Measurements from ENCODE around the gene STAP1. TPM values are rescaled to one million over a fixed set of nuclear protein-coding genes. Genes with fewer than 3 reads are reported as not detected.
"Not testable (repeated sequence)": the region's sequence is repeated elsewhere in the genome, so short reads cannot be mapped to it uniquely, and the experiment has no call there.

The STAP1 gene
- total RNA-seq, 3 donors from 2014 or later = 0.32 TPM; not detected in 2

DNA sequence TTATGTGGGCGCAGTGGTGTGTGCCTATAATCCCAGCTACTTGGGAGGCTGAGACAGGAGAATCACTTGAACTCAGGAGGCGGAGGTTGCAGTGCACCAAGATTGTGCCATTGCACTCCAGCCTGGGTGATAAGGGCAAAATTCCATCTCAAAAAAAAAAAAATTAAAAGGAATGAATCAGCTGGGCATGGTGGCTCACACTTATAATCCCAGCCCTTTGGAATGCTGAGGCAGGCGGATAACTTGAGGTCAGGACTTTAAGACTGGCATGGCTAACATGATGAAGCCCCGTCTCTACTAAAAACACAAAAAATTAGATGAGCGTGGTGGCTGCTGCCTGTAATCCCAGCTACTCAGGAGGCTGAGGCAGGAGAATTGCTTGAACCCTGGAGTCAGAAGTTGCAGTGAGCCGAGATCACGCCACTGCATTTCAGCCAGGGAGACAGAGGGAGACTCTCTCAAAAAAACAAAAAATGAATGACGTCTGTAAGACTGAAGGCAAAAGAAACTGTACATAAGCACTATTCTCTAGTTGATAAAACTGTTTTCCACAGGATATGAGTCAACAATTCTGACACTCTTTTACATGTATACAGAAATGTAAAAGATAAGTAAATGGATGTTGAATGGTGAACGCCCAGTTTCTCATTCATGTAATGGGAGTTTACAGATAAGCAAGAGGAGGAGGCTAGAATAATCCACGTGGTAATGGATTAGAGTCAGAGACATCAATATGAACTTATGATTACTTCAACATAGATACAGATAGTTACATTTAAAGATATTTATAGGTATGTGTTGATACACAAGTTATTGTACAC lies 35.5 kb upstream of the STAP1 start:
- no peaks in the 10 kb centered on the region for H3K9me3 ChIP-seq
- intact Hi-C loops (cut with DNase I; ENCODE audit: low total_unique reads) = no loop called here
- H3K27me3 ChIP-seq = no peaks in the 10 kb centered on the region
- H3K4me3 ChIP-seq = no peak overlapping the region
- no peaks in the 10 kb centered on the region for H3K4me1 ChIP-seq
- no peak overlapping the region for H3K27ac ChIP-seq
- TF ChIP-seq, protein P1, sequence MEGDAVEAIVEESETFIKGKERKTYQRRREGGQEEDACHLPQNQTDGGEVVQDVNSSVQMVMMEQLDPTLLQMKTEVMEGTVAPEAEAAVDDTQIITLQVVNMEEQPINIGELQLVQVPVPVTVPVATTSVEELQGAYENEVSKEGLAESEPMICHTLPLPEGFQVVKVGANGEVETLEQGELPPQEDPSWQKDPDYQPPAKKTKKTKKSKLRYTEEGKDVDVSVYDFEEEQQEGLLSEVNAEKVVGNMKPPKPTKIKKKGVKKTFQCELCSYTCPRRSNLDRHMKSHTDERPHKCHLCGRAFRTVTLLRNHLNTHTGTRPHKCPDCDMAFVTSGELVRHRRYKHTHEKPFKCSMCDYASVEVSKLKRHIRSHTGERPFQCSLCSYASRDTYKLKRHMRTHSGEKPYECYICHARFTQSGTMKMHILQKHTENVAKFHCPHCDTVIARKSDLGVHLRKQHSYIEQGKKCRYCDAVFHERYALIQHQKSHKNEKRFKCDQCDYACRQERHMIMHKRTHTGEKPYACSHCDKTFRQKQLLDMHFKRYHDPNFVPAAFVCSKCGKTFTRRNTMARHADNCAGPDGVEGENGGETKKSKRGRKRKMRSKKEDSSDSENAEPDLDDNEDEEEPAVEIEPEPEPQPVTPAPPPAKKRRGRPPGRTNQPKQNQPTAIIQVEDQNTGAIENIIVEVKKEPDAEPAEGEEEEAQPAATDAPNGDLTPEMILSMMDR (IDR thresholded peaks at IDR 0.05) = no peak
- TF ChIP-seq POLR2AphosphoS5 (IDR thresholded peaks at IDR 0.05) = no peak
- no peak for TF ChIP-seq POLR2A (IDR thresholded peaks at IDR 0.05)
- no peak for DNase-seq (ENCODE audit: low spot score in 2 of 2)
- H3K36me3 ChIP-seq = no peaks in the 10 kb centered on the region

DNA sequence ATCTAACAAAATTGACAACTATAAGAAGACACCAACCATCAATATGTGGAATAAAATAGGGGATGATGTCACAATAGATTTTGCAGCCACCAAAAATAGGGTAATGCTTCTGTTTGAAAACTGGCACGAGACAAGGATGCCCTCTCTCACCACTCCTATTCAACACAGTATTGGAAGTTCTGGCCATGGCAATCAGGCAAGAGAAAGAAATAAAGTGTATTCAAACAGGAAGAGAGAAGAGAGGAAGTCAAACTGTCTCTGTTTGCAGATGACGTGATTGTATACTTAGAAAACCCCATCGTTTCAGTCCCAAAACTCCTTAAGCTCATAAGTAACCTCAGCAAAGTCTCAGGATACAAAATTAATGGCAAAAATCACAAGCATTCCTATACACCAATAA lies 34.4 kb upstream of the STAP1 start:
- H3K36me3 ChIP-seq; H3K27me3 ChIP-seq; H3K4me1 ChIP-seq; H3K4me3 ChIP-seq; H3K9me3 ChIP-seq; intact Hi-C loops (cut with DNase I; ENCODE audit: low total_unique reads); DNase-seq (ENCODE audit: low spot score in 2 of 2); H3K27ac ChIP-seq: not testable (repeated sequence)

DNA sequence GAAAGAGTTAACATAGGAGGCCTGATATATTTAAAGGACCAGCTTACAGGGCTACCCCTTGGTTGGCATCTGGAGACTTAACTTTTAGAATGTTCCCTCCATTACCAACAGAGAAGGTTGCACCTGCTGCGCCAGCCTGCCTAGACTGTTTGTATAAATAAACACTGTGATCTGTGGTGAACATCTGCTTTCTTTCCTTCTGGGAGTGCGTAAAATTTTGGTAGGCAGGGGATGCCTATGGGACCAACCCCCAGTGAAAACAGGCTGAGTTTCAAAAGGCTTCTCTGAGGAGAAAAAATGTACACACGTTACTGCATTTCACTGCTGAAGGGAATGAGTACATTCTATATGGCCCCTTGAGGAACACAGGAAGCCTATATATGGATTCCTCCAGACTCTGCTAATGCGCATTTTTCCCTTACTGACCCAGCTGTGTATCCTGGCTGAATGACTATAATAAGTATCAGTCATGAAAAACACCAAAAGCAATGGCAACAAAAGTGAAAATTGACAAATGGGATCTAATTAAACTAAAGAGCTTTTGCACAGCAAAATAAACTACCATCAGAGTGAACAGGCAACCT lies 27.1 kb upstream of the STAP1 start:
- H3K4me1 ChIP-seq = no peaks in the 10 kb centered on the region
- DNase-seq (ENCODE audit: low spot score in 2 of 2) = no peak
- intact Hi-C loops (cut with DNase I; ENCODE audit: low total_unique reads) = loop anchor here (5.0 kb wide), 1 partner anchor 751 kb away; no protein-coding TSS in a partner anchor
- H3K4me3 ChIP-seq = no peak overlapping the region
- no peaks in the 10 kb centered on the region for H3K9me3 ChIP-seq
- H3K36me3 ChIP-seq = peaks cover 4% of the 10 kb centered on the region
- TF ChIP-seq, protein P1 (IDR thresholded peaks at IDR 0.05) = no peak
- TF ChIP-seq POLR2AphosphoS5 (IDR thresholded peaks at IDR 0.05) = no peak
- TF ChIP-seq POLR2A (IDR thresholded peaks at IDR 0.05) = no peak
- H3K27me3 ChIP-seq = no peaks in the 10 kb centered on the region
- H3K27ac ChIP-seq = no peak overlapping the region

DNA sequence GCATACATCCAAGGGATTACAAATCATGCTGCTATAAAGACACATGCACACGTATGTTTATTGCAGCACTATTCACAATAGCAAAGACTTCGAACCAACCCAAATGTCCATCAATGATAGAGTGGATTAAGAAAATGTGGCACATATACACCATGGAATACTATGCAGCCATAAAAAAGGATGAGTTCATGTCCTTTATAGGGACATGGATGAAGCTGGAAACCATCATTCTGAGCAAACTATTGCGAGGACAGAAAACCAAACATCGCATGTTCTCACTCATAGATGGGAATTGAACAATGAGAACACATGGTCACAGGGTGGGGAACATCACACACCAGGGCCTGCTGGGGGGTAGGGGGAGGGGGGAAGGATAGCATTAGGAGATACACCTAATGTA lies 26.1 kb upstream of the STAP1 start:
- not testable (repeated sequence) for H3K4me1 ChIP-seq; H3K27ac ChIP-seq; DNase-seq (ENCODE audit: low spot score in 2 of 2); H3K36me3 ChIP-seq; H3K27me3 ChIP-seq; H3K4me3 ChIP-seq; H3K9me3 ChIP-seq
- intact Hi-C loops (cut with DNase I; ENCODE audit: low total_unique reads) = loop anchor here (5.0 kb wide), 1 partner anchor 750 kb away; no protein-coding TSS in a partner anchor

DNA sequence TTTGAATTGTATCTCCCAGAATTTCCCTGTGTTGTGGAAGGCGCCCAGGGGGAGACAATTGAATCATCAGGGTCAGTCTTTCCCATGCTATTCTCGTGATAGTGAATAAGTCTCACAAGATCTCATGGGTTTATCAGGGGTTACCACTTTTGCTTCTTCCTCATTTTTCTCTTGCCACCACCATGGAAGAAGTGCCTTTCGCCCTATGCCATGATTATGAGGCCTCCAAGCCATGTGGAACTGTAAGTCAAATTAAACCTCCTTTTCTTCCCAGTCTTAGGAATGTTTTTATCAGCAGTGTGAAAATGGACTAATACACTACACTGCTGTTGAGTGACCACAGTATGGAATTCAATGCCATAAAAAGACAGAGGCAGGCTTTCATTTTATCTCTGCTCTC lies 25.4 kb upstream of the STAP1 start:
- TF ChIP-seq POLR2AphosphoS5 (IDR thresholded peaks at IDR 0.05) (no peak), POLR2A (IDR thresholded peaks at IDR 0.05) (no peak)
- TF ChIP-seq, protein P1 (IDR thresholded peaks at IDR 0.05) = no peak
- Histone ChIP-seq H3K36me3 (peaks cover 4% of the 10 kb centered on the region), H3K4me3 (no peak overlapping the region), H3K27me3 (no peaks in the 10 kb centered on the region), H3K9me3 (no peaks in the 10 kb centered on the region), H3K27ac (no peak overlapping the region), H3K4me1 (no peaks in the 10 kb centered on the region)
- intact Hi-C loops (cut with DNase I; ENCODE audit: low total_unique reads) = loop anchor here (5.0 kb wide), 1 partner anchor 749 kb away; no protein-coding TSS in a partner anchor
- DNase-seq (ENCODE audit: low spot score in 2 of 2) = no peak

DNA sequence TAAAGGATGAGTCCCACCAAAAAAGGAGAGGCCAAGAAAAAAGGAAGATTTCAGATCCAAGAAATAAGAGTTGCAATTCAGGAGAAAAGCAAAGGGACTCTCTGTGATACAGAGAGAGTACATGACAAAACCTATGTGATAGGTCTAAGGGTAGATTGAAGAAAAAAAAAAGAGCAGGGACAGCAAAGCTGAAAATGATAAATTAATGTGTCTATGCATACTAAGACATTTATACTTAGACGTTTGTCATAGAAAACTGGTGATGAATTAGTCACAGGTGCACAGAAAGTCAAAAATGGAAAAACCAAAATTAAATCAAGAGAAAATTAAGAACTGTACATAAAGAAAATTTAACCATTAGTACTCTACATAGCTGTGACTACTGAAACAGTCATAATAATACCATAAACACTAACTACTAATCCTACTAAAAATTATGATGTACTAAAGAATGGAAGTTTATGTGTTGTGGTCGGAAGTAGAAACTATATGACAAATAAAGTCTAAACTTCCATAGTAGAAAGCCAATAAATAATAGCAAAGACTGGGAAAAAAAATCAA lies 23.2 kb upstream of the STAP1 start:
- intact Hi-C loops (cut with DNase I; ENCODE audit: low total_unique reads) = no loop called here
- Histone ChIP-seq H3K36me3 (peaks cover 7% of the 10 kb centered on the region), H3K27me3 (no peaks in the 10 kb centered on the region), H3K27ac (no peak overlapping the region), H3K4me3 (no peak overlapping the region), H3K4me1 (no peaks in the 10 kb centered on the region), H3K9me3 (no peaks in the 10 kb centered on the region)
- no peak for DNase-seq (ENCODE audit: low spot score in 2 of 2)
- TF ChIP-seq, protein P1 (IDR thresholded peaks at IDR 0.05) = no peak
- no peak for TF ChIP-seq POLR2AphosphoS5 (IDR thresholded peaks at IDR 0.05)
- TF ChIP-seq POLR2A (IDR thresholded peaks at IDR 0.05) = no peak
